Activated CD4-positive, CD25-positive, alpha-beta regulatory T cell (primary cell): ENCODE data around the gene DOCK4.
"Not testable (repeated sequence)": the region's sequence is repeated elsewhere in the genome, so short reads cannot be mapped to it uniquely, and the experiment has no call there.

ENCODE experiments used
- DNase-seq, 4 experiments: peaks; one replicate each; lab custom pipeline; 2025; lab: John Stamatoyannopoulos, UW

The DOCK4 gene, protein sequence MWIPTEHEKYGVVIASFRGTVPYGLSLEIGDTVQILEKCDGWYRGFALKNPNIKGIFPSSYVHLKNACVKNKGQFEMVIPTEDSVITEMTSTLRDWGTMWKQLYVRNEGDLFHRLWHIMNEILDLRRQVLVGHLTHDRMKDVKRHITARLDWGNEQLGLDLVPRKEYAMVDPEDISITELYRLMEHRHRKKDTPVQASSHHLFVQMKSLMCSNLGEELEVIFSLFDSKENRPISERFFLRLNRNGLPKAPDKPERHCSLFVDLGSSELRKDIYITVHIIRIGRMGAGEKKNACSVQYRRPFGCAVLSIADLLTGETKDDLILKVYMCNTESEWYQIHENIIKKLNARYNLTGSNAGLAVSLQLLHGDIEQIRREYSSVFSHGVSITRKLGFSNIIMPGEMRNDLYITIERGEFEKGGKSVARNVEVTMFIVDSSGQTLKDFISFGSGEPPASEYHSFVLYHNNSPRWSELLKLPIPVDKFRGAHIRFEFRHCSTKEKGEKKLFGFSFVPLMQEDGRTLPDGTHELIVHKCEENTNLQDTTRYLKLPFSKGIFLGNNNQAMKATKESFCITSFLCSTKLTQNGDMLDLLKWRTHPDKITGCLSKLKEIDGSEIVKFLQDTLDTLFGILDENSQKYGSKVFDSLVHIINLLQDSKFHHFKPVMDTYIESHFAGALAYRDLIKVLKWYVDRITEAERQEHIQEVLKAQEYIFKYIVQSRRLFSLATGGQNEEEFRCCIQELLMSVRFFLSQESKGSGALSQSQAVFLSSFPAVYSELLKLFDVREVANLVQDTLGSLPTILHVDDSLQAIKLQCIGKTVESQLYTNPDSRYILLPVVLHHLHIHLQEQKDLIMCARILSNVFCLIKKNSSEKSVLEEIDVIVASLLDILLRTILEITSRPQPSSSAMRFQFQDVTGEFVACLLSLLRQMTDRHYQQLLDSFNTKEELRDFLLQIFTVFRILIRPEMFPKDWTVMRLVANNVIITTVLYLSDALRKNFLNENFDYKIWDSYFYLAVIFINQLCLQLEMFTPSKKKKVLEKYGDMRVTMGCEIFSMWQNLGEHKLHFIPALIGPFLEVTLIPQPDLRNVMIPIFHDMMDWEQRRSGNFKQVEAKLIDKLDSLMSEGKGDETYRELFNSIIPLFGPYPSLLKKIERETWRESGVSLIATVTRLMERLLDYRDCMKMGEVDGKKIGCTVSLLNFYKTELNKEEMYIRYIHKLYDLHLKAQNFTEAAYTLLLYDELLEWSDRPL (N-terminal part only)

GRCh38 chr7:112206238-112206990, at the start of gene DOCK4, which contains the start of gene ZNF277:
Gene DOCK4 (minus strand): TSS chr7:112206399. CDS start chr7:112206138, 261 bp downstream.
Gene ZNF277 (plus strand): TSS chr7:112206695. CDS start chr7:112206717, 22 bp downstream.
- DNase-seq, result peak; percentile 97 to 100 (median 97)

GRCh38 chr7:112255388-112255720, 49.2 kb upstream of the DOCK4 start:
- no peak for DNase-seq

DNA sequence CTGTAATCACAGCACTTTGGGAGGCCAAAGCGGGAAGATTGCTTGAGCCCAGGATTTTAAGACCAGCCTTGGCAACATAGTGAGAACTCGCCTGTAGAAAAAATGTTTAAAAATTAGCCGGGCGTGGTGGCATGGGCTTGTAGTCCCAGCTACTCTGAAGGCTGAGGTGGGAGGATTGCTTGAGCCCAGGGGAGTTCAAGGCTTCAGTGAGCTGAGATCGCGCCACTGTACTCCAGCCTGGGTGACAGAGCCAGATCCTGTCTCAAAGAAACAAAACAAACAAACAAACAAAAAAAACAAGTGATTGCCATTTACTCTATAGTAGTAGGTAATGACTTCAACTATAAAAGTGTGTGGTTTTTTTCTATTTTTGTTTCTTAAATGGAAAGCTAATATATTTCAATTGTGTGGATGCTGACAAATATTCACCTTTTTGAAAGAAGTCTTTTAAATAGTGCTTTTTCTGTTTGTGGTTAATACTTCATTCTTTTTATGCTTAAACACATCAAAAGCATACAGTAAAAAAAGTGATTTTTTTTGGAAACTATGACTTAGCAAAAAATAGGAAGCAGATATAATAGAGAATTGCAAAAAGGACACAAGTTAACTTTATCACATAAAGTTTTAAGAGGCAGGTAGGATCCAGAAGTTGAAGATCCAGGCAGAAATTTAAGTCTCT, 48.6 kb upstream of the DOCK4 start:
- DNase-seq, result no peak

DNA sequence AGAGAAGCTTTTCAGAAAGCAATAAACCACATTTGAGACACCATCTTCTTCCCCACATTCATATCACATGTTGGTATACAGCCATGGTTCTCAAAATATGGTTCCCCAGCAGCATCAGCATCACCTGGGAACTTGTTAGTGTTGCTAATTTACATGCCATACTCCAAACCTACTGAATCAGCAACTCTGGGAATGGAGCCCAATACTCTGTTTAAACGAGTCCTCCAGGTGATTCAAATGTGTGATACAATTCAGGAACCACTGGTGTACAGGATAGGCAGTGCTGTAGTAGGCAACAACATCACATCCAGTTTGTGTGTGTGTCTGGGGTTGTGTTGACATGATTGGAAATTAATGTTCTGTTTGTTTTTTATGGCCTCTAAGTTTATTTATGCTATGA, 48.0 kb upstream of the DOCK4 start:
- no peak for DNase-seq

DNA sequence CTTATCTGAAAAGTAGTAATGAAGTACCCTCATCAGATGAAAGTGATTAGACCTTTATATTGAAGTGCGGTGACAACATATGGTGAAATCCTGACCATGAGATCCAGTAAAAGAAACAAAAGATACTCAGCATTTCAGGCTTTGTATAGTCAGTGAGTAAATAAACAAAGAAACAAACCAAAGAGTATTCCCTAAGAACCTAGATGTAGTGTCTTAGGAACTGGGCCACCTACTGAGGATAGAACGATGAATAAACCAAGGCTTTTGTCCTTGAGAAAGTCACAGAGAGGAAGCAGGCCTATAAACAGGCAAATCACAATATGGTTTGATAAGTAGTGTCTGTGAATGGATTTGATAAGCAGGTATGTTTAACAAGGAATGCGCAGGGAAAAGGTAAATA, 46.5 kb upstream of the DOCK4 start:
- no peak for DNase-seq

DNA sequence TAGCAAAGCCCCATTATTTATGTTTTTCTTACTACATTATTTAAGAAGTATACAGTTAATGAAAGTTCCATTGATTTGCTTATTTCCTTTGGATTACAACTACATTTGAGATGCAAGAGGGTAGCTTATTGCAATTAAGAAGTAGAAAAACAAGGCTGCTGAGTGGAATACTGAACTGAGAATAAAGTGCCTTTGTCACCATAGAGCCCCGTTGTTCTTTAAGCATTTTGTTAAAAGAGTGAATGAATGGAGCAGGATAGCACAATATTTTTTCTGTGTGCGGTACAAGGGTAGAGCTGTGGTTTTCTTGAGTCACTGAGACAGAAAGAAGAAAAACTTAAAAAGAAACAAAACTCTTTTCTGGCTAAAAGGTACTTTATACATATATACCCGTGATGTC, 45.9 kb upstream of the DOCK4 start:
- no peak for DNase-seq

- DNase-seq, result not testable (repeated sequence)
Observed at GRCh38 chr7:112249967-112250366, 43.8 kb upstream of the DOCK4 start.

DNA sequence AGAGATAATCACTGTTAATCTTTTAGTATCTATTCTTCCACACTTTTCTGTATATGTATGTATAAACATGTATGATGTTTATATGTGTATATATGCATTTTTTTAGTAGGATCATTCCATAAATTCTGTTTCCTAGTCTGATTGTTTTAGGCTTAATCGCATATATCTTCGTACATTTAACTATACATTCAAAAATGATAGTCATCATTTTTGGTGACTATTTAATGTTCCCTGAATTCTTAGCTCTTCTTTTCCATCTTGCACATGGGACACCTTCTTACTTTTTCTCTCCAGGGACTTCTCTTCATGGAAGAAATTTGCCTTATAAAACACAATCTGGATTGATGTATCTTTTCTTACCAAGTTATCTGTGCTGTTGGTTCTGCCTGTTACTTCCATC, 42.4 kb upstream of the DOCK4 start:
- DNase-seq, result no peak

- no peak for DNase-seq
Observed at GRCh38 chr7:112238852-112239610, 32.8 kb upstream of the DOCK4 start.

GRCh38 chr7:112238330-112238729, 32.1 kb upstream of the DOCK4 start:
- DNase-seq, result no peak

GRCh38 chr7:112236597-112236996, 30.4 kb upstream of the DOCK4 start:
- DNase-seq, result no peak

DNA sequence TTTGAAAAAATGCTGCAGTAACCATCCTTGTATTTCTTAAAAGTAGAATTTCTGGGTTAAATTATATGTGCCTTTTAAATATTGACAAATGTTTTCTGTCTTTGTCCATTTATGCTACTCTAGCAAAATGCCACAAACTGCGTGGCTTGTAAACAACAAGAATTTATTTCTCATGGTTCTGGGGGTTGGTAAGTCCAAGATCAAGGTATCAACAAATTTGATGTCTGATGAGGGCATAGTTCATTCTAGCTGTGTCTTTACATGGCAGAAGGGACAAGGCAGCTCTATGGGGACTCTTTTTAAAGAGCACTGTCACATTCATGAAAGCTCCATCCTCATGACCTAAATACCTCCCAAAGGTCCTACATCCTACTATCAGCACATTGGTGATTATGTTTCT, 27.9 kb upstream of the DOCK4 start:
- DNase-seq, result no peak

DNA sequence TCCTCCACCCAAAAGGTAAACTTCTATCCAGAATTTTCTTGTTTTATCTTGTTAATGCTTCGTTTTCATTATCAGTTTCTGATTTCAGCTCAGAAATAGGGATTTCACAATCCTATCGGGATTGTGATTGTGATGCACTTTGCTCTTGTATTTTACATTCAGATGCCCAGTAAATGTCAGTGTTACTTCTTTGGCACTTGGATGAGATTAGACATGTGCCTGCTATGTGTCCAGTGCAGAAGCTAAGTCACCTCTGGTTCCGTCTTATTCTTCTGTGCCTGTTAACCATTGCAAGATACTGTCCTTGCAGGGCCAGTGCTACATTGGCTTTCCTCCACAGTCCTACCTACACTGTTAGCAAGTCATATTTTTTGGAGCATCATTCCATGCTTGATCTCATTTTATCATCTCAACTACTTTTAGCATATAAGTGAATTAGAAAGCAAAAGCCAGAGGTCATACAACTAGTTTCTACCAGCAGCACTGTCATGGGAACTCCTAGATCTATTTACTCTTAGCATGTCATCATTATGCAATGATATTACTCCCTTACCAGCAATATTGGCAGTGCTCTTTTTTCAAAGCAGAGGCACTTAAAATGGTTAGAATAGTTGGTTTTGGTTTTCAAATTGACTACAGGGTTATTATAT, 27.0 kb upstream of the DOCK4 start:
- DNase-seq, result no peak

GRCh38 chr7:112232212-112232978, 26.2 kb upstream of the DOCK4 start:
- DNase-seq, result no peak

- no peak for DNase-seq
Observed at GRCh38 chr7:112228632-112229031, 22.4 kb upstream of the DOCK4 start.

DNA sequence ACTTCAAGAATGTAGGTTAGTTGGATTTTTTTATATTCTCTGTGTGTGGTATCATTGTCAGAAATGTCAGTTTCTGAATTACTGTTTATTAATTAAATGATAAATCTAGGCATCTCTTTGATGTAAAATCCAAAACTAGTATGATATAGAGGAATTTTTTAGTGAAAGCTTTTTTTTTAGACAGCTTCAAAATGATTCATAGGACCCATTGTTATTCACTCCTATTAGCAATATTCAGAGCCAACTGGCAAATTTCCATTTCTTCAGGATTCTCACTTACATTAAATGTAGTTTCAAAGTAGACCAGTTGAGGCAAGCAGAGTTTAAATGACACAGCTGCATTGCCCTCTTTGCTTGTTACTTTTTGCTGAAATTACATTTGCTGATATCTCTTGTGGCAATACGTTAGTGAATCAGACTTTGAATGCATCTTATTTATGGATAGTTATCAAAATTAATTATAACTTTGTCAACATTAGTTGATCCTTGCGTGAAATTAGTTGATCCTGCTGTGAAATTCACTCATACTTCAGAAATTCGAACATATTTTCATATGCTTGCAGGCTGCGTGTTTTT, 20.6 kb upstream of the DOCK4 start:
- no peak for DNase-seq

- no peak for DNase-seq
Observed at GRCh38 chr7:112225006-112225405, 18.8 kb upstream of the DOCK4 start.

DNA sequence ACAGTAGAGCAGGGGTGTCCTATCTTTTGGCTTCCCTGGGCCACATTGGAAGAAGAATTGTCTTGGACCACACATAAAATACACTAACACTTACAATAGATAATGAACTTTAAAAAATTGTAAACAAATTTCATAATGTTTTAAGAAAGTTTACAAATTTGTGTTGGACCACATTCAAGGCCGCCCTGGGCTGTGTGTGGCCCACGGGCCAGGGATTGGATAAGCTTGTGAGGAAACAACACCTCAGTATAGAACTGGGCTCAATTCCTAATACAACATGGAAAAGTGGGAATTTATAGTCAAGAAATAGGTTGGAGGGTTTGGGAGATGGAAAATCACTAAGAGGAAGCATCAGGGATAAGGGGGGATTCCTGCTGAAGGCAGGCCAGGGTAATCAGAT, 18.0 kb upstream of the DOCK4 start:
- DNase-seq, result no peak

GRCh38 chr7:112223310-112223709, 17.1 kb upstream of the DOCK4 start:
- DNase-seq, result no peak
